GM11168 (cell line): Measurements from ENCODE around the gene CYP19A1.

Source experiments
- in situ Hi-C: fragments of 300-500 bp; cut with MboI; formaldehyde crosslinking; loops from one replicate; pipeline ENCODE4 v1.12.0; 2022; ENCODE audit warnings: low sequenced_read_pairs; ENCODE audit not compliant: unreplicated experiment

Gene CYP19A1

GRCh38 chr15:51331141-51331540 is 7.3 kb downstream of the CYP19A1 start:
- in situ Hi-C loops = no loop called here

- in situ Hi-C loops = no loop called here
Measured at GRCh38 chr15:51328926-51329325, 9.5 kb downstream of the CYP19A1 start.

GRCh38 chr15:51327081-51327480 is 11.3 kb downstream of the CYP19A1 start:
- in situ Hi-C loops = no loop called here

GRCh38 chr15:51325167-51325566 is 13.2 kb downstream of the CYP19A1 start:
- in situ Hi-C loops = no loop called here

- in situ Hi-C loops = no loop called here
Measured at GRCh38 chr15:51323749-51324148, 14.6 kb downstream of the CYP19A1 start.

GRCh38 chr15:51322621-51323296 is 15.6 kb downstream of the CYP19A1 start:
- in situ Hi-C loops = no loop called here

- in situ Hi-C loops = no loop called here
Measured at GRCh38 chr15:51321316-51321715, 17.1 kb downstream of the CYP19A1 start.

GRCh38 chr15:51320843-51321242 is 17.6 kb downstream of the CYP19A1 start:
- in situ Hi-C loops = no loop called here

- in situ Hi-C loops = no loop called here
Measured at GRCh38 chr15:51319539-51319938, 18.9 kb downstream of the CYP19A1 start.

GRCh38 chr15:51318382-51319150 is 19.8 kb downstream of the CYP19A1 start:
- in situ Hi-C loops = no loop called here

- in situ Hi-C loops = no loop called here
Measured at GRCh38 chr15:51316636-51317035, 21.8 kb downstream of the CYP19A1 start.

- in situ Hi-C loops = no loop called here
Measured at GRCh38 chr15:51315726-51316125, 22.7 kb downstream of the CYP19A1 start.

- in situ Hi-C loops = no loop called here
Measured at GRCh38 chr15:51314391-51315337, 23.7 kb downstream of the CYP19A1 start.

GRCh38 chr15:51313644-51314280 is 24.6 kb downstream of the CYP19A1 start:
- in situ Hi-C loops = no loop called here

- in situ Hi-C loops = no loop called here
Measured at GRCh38 chr15:51313074-51313393, 25.4 kb downstream of the CYP19A1 start.

GRCh38 chr15:51312166-51313073 is 26.0 kb downstream of the CYP19A1 start:
- in situ Hi-C loops = no loop called here

GRCh38 chr15:51311510-51311909 is 26.9 kb downstream of the CYP19A1 start:
- in situ Hi-C loops = no loop called here

- in situ Hi-C loops = no loop called here
Measured at GRCh38 chr15:51310064-51310463, 28.3 kb downstream of the CYP19A1 start.

- in situ Hi-C loops = no loop called here
Measured at GRCh38 chr15:51307811-51308210, 30.6 kb downstream of the CYP19A1 start.
